HFF-Myc (cell line): Measurements from ENCODE around the gene RECQL.

Source experiments
- DNase-seq: peaks from one replicate; pipeline ENCODE4 v3.0.0-alpha.2; 2011; ENCODE audit warnings: low read depth; ENCODE audit errors: extremely low read depth
- H3K4me3 ChIP-seq: replicated peaks from 2 replicates; pipeline ENCODE4 v1.5.1; 2011; ENCODE audit warnings: low read depth, mild to moderate bottlenecking, control low read depth, low read length
- TF ChIP-seq, protein P1 (sequence below): IDR thresholded peaks from 2 replicates; pipeline ENCODE4 v1.5.1; 2012; ENCODE audit warnings: mild to moderate bottlenecking, low read depth, low read length, control low read depth; ENCODE audit errors: missing control alignments

The RECQL gene

GRCh38 chr12:21501258-21502163 lies at the start of gene RECQL, which contains the start of gene GOLT1B:
RECQL (minus strand) TSS chr12:21501635; CDS start chr12:21499570, 2,065 bp downstream.
GOLT1B (plus strand) TSS chr12:21501789; CDS start chr12:21501924, 135 bp downstream.
- peak within 1 kb of the TSS; percentile 80 for H3K4me3 ChIP-seq
- DNase-seq = peak; percentile 98
- TF ChIP-seq, protein P1, sequence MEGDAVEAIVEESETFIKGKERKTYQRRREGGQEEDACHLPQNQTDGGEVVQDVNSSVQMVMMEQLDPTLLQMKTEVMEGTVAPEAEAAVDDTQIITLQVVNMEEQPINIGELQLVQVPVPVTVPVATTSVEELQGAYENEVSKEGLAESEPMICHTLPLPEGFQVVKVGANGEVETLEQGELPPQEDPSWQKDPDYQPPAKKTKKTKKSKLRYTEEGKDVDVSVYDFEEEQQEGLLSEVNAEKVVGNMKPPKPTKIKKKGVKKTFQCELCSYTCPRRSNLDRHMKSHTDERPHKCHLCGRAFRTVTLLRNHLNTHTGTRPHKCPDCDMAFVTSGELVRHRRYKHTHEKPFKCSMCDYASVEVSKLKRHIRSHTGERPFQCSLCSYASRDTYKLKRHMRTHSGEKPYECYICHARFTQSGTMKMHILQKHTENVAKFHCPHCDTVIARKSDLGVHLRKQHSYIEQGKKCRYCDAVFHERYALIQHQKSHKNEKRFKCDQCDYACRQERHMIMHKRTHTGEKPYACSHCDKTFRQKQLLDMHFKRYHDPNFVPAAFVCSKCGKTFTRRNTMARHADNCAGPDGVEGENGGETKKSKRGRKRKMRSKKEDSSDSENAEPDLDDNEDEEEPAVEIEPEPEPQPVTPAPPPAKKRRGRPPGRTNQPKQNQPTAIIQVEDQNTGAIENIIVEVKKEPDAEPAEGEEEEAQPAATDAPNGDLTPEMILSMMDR = no peak

- TF ChIP-seq, protein P1 = no peak
- H3K4me3 ChIP-seq = no peak overlapping the region
- DNase-seq = no peak
These were observed 46.0 kb upstream of the RECQL start for GRCh38 chr12:21547437-21547836.

GRCh38 chr12:21546716-21547115 lies 45.3 kb upstream of the RECQL start:
- no peak for DNase-seq
- H3K4me3 ChIP-seq = no peak overlapping the region
- TF ChIP-seq, protein P1 = no peak

DNA sequence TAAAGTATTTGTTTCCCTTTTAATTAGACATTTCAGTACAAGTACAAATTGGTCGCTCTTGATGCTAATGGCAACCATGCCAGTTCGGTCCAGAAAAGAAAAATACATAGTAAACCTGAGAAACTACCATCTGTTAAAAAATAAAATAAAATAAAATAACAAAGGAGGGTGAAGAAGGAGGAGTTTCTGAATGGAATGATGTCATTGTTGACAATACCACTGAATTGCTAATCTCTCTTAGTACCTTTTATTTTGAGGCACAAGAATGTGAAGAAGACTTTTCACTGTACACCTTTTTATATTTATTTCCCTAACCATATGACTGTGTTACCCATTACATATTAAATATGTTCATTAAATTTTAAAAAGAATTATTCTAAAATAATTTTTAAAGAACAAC lies 44.1 kb upstream of the RECQL start:
- DNase-seq = no peak
- no peak overlapping the region for H3K4me3 ChIP-seq
- TF ChIP-seq, protein P1 = no peak

DNA sequence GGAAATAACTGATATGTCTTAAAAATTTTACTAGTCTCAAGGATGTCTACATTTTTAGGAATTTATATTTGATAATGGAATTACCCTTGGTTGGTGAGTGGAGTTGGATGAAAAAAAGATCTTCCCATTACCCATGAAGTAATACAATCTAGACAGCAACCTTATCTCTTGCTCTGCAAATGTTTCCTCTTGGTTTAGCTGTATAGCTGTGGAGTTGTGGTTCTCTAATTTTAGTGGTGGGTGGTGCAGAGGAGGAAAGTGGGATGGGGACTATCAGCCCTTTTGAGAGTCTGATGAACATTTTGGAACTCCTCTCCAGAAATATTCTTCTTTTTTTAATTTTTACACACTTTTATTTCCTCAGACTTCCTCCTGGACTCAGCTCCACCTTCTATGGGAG lies 41.7 kb upstream of the RECQL start:
- TF ChIP-seq, protein P1 = no peak
- H3K4me3 ChIP-seq = no peak overlapping the region
- no peak for DNase-seq

- no peak for DNase-seq
- TF ChIP-seq, protein P1 = no peak
- no peak overlapping the region for H3K4me3 ChIP-seq
These were observed 41.0 kb upstream of the RECQL start for GRCh38 chr12:21542403-21542802.
